Measurements from ENCODE around the gene KCNN2. TPM values are rescaled to one million over a fixed set of nuclear protein-coding genes. Genes with fewer than 3 reads are reported as not detected.

KCNN2 gene
- total RNA-seq, 2 donors from 2014 or later = not detected

- no peak for DNase-seq (ENCODE audit: low spot score)
- no peak for ATAC-seq (ENCODE audit: insufficient number of reproducible peaks, low FRiP score, low read depth)
- no peaks in the 10 kb centered on the region for H3K36me3 ChIP-seq
- peaks cover 3 to 12% of the 10 kb centered on the region in 2 donors for H3K4me1 ChIP-seq (ENCODE audit: control insufficient read depth in 1 of 2, low read depth in 2 of 2)
- no peaks in the 10 kb centered on the region for H3K9me3 ChIP-seq
- H3K27ac ChIP-seq = no peak overlapping the region
- H3K27me3 ChIP-seq (replicated peaks; ENCODE audit: insufficient read depth) = peaks cover 7% of the 10 kb centered on the region
- no peak for TF ChIP-seq CTCF (IDR thresholded peaks at IDR 0.05)
- no peak overlapping the region for H3K4me3 ChIP-seq
These were observed 5.2 kb downstream of the KCNN2 start for GRCh38 chr5:114367029-114367428.

- no peak for ATAC-seq (ENCODE audit: insufficient number of reproducible peaks, low FRiP score, low read depth)
- Histone ChIP-seq H3K4me3 (no peak overlapping the region), H3K27ac (no peak overlapping the region), H3K27me3 (replicated peaks; ENCODE audit: insufficient read depth) (no peaks in the 10 kb centered on the region), H3K9me3 (no peaks in the 10 kb centered on the region), H3K4me1 (ENCODE audit: control insufficient read depth in 1 of 2, low read depth in 2 of 2) (no peaks in the 10 kb centered on the region), H3K36me3 (no peaks in the 10 kb centered on the region)
- DNase-seq (ENCODE audit: low spot score) = no peak
- TF ChIP-seq CTCF (IDR thresholded peaks at IDR 0.05) = no peak
These were observed 8.0 kb downstream of the KCNN2 start for GRCh38 chr5:114369680-114370417.

- TF ChIP-seq CTCF (IDR thresholded peaks at IDR 0.05) = no peak
- Histone ChIP-seq H3K9me3 (no peaks in the 10 kb centered on the region), H3K4me1 (ENCODE audit: control insufficient read depth in 1 of 2, low read depth in 2 of 2) (no peaks in the 10 kb centered on the region), H3K4me3 (no peak overlapping the region), H3K36me3 (no peaks in the 10 kb centered on the region), H3K27ac (no peak overlapping the region), H3K27me3 (replicated peaks; ENCODE audit: insufficient read depth) (no peaks in the 10 kb centered on the region)
- no peak for DNase-seq (ENCODE audit: low spot score)
- no peak for ATAC-seq (ENCODE audit: insufficient number of reproducible peaks, low FRiP score, low read depth)
These were observed 15.4 kb downstream of the KCNN2 start for GRCh38 chr5:114377050-114377844.

- no peaks in the 10 kb centered on the region for H3K4me1 ChIP-seq (ENCODE audit: control insufficient read depth in 1 of 2, low read depth in 2 of 2)
- no peak for DNase-seq (ENCODE audit: low spot score)
- no peak for TF ChIP-seq CTCF (IDR thresholded peaks at IDR 0.05)
These were observed 16.1 kb downstream of the KCNN2 start for GRCh38 chr5:114377946-114378345.

GRCh38 chr5:114380721-114381120 is 18.9 kb downstream of the KCNN2 start:
- Histone ChIP-seq H3K27ac (no peak overlapping the region), H3K4me1 (ENCODE audit: control insufficient read depth in 1 of 2, low read depth in 2 of 2) (no peaks in the 10 kb centered on the region), H3K4me3 (no peak overlapping the region), H3K36me3 (no peaks in the 10 kb centered on the region), H3K9me3 (no peaks in the 10 kb centered on the region), H3K27me3 (replicated peaks; ENCODE audit: insufficient read depth) (no peaks in the 10 kb centered on the region)
- no peak for TF ChIP-seq CTCF (IDR thresholded peaks at IDR 0.05)
- DNase-seq (ENCODE audit: low spot score) (no peak), ATAC-seq (ENCODE audit: insufficient number of reproducible peaks, low FRiP score, low read depth) (no peak)

More at GRCh38 chr5:114377946-114378345, 16.1 kb downstream of the KCNN2 start:
- ATAC-seq (ENCODE audit: insufficient number of reproducible peaks, low FRiP score, low read depth) = no peak
- Histone ChIP-seq H3K36me3 (no peaks in the 10 kb centered on the region), H3K9me3 (no peaks in the 10 kb centered on the region), H3K27ac (no peak overlapping the region), H3K4me3 (no peak overlapping the region), H3K27me3 (replicated peaks; ENCODE audit: insufficient read depth) (no peaks in the 10 kb centered on the region)

Data from thoracic aorta (tissue), 2 donors.